ENCODE measurements around the gene SLC20A1.
"Not testable (repeated sequence)": the region's sequence is repeated elsewhere in the genome, so short reads cannot be mapped to it uniquely, and the experiment has no call there.

SLC20A1 gene

DNA sequence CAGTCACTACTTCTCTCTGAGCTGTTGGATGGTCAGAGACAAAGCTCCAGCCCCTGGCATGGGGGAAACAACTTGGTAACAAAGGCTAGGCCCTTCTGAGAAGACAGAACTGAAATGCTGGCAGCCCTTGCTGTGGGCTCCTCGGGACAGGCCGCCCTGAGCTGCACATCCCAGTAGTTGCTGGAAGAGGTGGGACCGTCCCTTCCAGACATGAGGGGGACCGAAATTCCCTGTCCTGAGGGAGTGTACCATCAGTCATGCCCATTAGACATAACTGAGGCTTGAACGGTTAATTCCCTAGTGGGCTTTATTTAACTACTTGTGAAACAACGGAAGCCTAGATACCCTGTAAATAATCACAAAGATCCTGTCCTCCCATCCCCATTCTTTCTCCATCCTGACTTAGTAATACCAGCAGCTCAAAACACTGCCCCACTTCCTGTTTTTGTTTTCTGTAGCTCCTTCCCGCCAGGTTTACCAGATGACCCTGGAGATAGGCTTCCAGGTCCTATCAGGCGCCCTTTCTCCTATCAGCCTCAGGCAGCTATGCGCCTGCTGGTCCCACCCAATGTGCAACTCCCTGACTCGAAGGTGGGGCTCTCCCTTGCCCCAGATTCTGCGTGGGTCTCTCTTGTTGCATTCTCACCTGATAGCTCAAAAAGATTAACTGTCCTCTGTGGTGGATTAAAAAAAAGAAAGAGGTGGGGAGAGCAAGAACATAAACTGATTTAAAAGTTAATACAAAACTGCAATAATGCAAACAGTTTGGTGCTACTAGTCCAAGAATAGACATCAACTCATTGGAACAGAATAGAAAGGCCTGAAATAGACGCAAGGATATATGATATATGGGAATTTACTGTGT, 38.0 kb downstream of the SLC20A1 start:
- no peak for DNase-seq (ENCODE audit: low spot score)

DNA sequence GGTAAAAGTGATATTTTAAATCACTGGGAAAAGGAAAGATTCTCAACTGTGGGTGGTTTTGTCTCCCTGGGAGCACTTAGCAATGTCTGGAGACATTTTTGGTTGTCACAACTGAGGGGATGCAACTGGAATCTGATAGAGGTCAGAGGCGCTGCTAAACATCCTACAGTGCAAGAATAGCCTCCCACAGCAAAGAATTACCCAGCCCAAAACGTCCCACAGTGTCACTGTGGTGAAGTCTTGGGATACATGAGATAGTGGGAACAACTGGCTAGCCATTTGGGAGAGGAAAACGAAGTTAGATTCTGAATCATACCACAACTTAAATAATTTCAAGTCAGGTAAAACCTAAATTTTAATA, 38.7 kb downstream of the SLC20A1 start:
- no peak for DNase-seq (ENCODE audit: low spot score)

DNA sequence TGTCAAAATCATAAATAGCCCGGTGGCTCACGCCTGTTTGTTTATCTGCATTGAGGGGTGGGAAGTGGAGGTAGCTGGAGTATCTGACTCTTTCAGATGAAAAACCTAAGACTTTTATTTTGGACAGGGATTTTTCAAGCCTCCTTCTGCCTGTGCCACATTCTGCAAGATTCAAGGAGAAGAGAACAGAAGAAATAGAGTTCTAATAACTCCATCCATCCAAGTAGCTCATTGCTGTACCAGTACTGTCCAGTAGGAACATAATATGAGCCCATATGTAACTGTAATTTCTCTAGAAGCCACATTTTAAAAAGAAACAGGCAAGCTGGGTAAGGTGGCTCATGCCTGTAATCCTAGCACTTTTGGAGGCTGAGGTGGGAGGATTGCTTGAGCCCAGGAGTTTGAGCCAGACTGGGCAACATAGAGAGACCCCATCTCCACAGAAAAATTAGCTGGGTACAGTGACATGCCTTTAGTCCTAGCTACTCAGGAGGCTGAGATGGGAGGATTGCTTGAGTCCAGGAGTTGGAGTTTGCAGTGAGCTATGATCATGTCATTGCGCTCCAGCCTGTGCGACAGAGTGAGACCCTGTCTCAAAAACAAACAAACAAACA, 39.6 kb downstream of the SLC20A1 start:
- DNase-seq (ENCODE audit: low spot score): no peak

DNA sequence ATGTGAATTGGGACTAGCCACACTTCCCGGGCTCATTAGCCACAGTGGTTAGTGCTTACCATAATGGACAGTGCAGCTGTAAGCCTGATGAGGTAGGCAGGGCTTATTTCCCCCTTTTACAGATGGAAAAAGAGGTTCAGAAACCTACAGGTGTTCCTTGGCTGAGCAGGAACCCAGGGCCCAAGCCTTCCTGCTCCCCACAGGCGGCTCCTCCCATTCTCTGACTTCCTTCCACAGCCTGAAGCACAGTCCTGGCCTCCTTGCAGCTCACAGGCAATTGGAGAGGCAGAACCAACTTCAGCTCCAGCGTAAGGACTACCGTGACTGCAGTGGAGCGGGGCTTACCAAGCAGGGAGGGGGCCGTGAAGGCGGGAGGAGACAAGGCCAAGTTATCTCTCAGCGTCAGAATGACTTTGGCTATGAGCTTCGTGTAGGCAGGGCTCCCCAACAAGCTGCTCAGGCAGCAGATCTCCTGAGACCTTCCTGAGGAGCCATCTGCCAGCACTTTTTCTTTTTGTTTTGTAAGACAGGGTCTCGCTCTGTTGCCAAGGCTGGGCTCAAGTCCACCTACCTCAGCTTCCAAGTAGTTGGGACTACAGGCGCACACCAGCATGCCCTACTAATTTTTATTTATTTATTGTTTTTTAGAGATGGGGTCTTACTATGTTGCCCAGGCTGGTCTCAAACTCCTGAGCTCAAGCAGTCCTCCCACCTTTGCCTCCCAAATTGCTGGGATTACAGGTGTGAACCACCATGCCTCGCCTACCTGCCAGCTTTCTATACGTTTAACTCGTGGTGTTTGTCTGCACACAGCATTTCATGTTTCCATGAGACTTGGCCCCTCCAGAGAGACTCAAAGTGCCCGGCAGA, 40.8 kb downstream of the SLC20A1 start:
- no peak for DNase-seq (ENCODE audit: low spot score)

DNA sequence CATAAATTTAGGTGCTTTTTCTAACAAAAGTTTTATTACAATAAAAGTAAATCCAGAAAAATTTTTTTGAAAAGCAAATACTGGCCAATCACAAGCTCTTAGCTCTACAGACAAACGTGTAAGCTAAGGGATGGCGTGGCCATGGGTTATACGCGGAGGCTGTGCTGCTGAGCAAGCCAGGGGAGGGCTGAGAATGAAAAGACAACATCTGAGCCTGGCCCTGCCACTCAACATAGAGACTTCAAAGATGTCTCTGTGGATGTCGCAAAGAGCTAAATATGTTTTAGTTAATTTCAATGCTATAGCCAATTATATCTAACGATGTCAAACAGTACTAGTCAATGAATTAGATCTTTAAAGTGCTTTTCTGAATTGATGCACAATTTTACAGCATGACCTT, 41.8 kb downstream of the SLC20A1 start:
- no peak for DNase-seq (ENCODE audit: low spot score)

DNA sequence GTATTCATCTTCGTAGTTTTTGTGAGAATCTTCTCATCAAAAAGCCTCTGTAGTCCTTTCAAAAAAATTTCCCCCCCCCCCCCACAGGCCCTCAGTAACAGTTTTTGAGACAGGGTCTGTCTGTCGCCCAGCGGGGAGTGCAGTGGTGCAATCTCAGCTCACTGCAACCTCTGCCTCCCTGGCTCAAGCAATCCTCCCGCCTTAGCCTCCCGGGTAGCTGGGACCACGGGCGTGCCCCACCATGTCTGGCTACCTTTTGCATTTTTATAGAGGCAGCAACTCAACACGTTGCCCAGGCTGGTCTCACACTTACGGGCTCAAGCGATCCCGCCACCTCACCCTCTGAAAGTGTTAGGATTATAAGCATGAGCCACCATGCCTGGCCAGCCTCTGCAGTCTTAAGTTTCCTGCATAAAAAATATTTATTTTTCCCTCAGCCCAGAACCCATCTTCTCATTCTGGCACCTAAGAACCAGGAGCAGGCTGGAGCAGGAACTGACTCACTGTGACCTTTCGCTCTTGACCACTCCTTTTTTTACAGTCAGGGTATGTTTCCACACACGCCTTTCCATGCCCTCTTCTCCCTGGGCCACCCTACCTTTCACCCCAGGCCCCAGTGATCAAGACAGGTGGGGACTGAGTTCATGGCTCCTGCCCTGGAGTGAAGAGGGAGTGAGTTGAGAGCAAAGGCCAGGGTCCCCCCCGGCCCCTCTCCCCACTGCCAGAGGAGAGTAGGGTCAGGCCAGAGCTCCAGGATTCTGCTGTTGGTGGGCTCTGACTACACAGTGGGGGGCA, 42.5 kb downstream of the SLC20A1 start:
- no peak for DNase-seq (ENCODE audit: low spot score)

DNA sequence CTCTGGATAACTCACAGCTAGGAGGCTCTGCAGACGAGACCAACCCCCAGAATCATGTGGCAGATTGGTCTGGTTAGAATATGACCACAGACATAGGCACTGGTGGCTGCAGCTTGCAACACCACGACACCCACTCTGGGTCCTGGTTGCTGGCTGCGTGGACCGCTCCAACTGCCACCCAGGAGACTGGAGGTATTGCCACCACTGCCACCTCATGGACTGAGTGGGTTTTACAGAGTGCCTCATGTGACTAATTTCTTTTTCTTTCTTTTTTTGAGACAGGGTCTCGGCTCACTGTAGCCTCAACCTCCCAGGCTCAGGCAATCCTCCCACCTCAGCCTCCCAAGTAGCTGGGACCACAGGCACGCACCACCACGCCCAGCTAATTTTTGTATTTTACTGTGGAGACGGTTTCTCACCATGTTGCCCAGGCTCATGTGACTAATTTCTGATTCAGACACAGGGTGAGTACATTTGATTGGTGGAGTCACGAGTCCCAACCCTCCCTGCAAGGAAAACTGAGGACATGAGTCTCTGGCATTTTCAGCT, 45.2 kb downstream of the SLC20A1 start:
- DNase-seq (ENCODE audit: low spot score): peak; percentile 69

DNA sequence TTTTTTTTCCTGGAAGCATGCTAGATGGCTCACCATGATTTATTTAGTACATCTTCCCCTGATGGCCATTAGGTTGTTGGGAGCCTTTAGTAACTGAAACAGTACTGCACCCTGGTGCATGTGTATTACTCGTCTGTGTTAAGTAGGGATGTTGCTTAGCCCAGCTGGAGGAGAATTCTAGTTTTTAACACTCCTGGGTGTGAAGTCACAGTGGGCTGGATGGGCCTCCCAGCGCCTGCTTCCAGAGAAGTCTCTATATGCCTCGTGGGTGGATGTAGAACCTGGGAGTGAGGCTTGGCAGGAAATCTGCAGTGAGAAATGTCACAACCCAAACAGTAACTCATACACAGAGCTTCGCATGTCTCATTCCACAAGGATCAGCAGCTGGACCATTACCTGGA, 46.1 kb downstream of the SLC20A1 start:
- no peak for DNase-seq (ENCODE audit: low spot score)

DNA sequence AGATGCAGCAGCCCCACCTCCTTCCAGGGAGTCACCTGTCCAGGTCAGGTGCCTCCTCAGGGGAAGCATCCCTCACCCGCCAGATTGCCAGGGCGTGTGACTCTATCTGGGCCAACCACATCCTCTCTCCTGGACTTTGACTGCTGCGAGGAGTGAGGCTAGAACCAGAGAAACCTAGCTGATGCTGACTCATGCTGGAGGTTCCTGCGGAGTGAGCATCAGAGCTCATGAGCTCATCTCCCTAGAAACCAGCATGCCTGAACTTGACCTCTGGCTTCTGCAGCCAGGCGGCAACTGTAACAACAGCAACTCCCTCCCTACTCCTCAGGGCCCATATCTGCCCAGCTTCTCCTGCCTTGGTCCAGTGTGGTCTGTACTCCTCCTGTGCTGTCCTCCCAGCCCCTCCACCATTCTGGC, 46.8 kb downstream of the SLC20A1 start:
- DNase-seq (ENCODE audit: low spot score): peak; percentile 69

DNA sequence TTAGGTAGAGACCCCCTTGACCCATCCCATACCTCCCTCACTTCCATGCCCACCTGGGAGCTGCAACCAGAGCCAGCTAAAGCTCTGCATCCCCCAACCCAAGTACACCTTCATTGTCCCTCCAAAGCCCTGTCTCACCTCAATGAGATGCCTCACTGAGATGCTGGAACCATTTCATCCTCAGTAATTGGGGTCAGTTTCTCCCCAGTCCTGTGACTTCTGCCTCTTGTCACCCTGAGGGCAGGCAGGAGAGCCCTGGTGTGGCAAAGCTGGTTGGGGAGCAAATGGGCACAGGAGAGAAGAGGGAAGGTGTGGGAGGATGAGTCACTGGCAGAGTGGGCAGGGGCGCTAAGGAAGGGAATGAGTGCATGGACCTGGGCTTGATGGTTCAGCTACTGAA, 47.2 kb downstream of the SLC20A1 start:
- no peak for DNase-seq (ENCODE audit: low spot score)

DNA sequence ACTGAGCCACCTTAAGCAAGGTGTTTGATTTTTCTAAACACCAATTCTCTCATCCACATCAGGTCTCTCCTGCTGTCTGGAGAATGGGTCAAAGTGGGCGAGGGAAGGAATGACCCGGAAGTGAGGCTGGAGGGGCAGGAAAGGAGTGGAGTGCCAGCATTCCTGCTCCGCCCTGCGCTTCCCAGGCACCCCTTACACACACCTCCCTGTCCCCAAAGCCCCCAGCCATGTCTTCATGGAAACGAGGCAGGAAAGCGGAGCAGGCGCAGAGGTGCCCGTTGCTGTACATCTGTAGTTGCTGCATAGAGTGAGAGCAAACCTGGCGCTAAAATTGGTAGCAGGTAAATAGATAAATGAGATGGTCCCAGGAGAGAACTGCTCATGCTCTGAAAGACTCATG, 47.9 kb downstream of the SLC20A1 start:
- no peak for DNase-seq (ENCODE audit: low spot score)

DNA sequence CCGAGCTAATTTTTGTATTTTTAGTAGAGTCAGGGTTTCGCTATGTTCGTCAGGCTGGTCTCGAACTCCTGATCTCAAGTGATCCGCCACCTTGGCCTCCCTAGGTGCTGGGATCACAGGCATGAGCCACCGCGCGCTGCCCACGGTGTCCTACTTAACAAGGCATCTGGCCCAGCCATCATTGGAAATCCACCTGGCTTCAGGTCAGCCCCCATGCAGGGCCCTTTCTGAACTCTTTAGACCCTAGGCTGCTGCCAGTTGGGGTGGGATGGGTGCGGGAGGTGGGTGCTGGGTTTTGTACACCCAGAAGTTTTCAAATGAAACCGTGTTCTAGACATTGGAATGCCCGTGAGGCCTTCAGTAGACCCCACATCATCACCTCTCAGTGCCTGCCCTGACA, 48.4 kb downstream of the SLC20A1 start:
- no peak for DNase-seq (ENCODE audit: low spot score)

DNA sequence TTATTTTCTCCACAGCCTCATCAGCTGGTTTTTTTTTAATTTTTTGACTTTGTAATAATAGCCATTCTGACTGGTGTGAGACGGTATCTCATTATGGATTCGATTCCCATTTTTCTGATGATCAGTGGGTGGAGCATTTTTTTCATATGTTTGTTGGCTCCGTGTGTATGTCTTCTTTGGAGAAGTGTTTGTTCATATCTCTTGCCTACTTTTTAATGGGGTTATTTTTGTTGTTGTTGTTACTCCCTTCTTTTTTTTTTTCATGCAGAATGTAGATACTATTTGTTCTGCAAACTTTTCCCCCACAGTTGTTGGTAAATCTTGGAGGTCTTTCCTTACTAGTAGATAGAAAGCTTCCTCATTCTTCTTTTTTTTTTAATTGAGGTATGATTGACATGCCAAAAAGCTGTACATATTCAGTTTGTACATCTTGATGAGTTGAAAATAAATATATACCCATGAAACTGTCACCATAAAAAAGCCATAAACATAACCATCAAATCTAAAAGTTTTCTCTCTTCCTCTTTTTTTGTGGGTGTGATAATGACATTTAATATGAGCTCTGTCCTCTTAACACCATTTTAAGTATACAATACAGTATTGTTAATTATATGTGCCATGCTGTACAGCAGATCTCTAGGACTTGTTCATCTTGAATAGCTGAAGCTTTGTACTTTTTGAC, 53.2 kb downstream of the SLC20A1 start:
- no peak for DNase-seq (ENCODE audit: low spot score)

DNA sequence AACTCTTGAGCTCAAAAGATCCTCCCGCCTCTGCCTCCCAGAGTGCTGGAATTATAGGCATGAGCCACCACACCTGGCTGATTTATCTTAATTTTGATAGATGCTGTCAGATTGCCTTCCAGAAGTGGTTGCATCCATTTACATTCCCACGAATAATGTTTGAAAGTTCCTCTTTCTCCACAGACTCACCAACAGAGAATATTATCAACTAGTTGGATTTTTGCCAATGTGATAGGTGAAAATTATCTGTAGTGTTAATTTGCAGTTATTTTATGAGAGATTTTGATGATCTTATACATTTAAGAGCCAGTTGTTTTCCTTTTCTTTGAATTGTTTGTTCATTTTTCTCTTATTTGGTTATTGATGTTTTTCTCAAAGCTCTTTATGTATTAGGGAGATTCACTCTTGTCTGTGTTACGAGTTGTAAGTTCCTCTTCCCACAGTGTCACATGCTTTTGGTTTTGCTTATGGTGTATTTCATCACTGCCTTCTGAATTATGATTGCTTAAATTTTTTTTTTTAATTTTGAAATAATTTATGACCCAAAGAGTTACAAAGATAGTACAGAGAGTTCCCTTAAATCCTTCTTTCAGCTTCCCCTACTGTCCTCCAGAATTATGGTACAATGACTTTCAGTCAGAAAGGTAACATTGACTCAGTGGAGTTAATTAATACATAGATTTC, 54.4 kb downstream of the SLC20A1 start:
- DNase-seq (ENCODE audit: low spot score): no peak

DNA sequence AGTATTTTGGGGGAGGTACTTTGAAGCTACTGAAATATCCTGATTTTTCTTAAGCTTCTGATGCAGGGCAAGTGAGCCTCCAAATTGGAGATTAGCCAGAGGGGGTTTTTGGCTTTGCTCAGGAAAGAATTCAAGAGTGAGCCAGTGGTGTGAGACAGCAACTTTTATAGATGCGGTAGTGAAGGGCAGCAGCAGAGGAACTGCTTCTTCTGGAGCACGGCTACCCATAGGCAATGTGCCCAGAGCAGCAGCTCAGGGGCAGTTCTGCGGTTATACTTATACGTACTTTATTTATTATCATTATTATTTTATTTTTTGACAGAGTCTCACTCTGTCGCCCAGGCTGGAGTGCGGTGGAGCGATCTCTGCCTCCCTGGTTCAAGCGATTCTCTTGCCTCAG, 55.3 kb downstream of the SLC20A1 start:
- DNase-seq (ENCODE audit: low spot score): no peak

DNA sequence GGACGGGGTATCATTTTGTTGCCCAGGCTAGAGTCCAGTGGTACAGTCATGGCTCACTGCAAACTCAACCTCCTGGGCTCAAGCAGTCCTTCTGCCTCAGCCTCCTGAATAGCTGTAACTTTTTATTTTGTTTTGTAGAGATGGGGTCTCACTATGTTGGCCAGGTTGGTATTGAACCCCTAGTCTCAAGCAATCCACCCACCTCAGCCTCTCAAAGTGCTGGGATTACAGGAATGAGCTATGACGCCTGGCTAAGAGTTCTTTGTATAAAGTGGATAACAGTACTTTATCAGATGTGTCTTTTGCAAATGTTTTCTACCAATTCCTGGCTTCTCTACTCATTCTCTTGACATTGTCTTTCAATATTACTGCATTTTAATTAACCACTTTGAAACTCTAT, 57.9 kb downstream of the SLC20A1 start:
- DNase-seq (ENCODE audit: low spot score): no peak

DNA sequence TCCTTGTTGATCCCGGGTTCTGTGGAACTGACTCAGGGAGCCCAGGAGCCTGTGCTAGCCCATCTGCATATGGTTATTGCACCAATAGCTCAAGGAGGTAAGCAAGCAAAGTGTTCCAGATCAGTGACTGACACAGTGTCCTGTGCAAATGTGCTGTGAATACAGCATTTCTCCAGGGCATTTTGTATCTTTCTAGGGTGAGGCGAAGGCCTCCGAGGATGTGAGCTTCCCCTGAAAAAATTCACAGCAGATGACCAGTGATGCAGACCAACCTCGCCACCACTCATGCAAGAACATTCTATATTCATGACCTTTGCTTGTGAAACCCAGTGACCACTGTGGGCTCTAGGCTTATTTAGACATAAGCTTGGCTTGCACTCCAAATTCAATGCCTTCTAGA, 59.8 kb downstream of the SLC20A1 start:
- DNase-seq (ENCODE audit: low spot score): no peak

DNA sequence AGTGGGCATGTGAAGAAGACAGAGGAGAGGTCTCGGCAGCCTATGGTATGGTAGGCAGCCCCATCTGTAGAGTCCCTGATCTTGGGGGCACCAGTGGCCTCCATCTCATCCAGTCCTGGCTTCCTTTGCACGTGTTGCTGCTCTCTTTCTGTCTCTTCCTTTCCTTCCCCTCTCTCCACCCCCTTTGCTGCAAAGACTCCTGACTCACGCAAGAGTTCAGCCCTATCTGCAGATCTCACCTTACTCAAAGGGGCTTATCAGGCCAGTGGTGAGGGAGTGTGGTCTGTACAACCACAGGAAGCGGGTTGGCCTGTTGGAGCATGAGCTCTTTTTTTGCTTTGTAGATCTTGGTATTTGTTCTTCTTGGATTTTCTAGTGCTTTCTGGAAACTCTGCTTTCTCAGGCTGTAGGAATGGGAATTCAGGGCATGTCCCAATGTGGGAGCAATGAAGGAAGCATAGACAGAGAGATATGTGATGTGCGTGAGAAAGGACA, 60.5 kb downstream of the SLC20A1 start:
- DNase-seq (ENCODE audit: low spot score): peak; percentile 51

DNA sequence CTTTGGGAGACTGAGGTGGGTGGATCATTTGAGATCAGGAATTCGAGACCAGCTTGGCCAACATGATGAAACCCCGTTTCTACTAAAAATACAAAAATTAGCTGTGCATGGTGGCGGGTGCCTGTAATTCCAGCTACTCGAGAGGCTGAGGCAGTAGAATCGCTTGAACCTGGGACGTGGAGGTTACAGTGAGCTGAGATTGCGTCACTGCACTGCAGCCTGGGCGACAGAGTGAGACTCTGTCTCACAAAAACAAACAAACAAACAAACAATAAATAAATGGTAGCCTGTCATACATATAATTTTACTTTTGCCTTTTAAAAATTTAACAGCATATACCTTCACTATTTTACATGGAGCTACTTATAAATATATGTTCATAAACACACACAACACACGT, 61.2 kb downstream of the SLC20A1 start:
- not testable (repeated sequence) for DNase-seq (ENCODE audit: low spot score)

DNA sequence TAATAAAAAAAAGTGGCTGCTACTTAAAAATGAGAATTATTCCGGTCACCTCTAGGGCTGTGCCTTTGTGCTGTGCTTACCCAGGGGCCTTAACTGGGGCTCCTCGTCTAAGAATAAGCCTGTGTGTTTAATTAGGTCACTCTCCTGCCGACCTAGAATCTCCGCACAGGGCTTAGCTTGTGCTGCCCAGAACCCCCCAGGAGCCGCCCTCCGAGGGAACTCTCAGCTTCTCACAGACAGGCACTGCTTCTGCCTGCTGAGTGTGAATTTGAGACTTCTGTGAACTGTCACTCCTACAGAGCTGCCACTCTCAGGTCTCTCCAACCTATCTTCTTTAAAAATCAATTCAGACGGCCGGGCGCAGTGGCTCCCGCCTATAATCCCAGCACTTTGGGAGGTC, 63.2 kb downstream of the SLC20A1 start:
- DNase-seq (ENCODE audit: low spot score): no peak

Measured in CD4-positive, alpha-beta T cell treated with Interleukin-15 for 4 hours (primary cell).